GM23338 (cell line): ENCODE measurements around the gene CEP170B. TPM values are rescaled to one million over a fixed set of nuclear protein-coding genes. Genes with fewer than 3 reads are reported as not detected.

ENCODE experiments used
- ATAC-seq: fragments of 200-7000 bp; cut with Tn5 transposase; 3 replicates; pipeline ENCODE4 v1.9.1; 2020
- DNase-seq: peaks from one replicate; pipeline ENCODE4 v3.0.0-alpha.2; 2015; ENCODE audit warnings: low spot score
- H2AFZ ChIP-seq: fragments of 200-600 bp; sonication (generic); 2 replicates; pipeline ENCODE4 v1.8.0; 2016; ENCODE audit warnings: antibody characterized with exemption, mild to moderate bottlenecking, moderate library complexity
- H3F3A ChIP-seq: fragments of 200-600 bp; sonication (generic); replicated peaks from 2 replicates; pipeline ENCODE4 v1.8.0; 2017; ENCODE audit warnings: antibody characterized with exemption, mixed run types, low read depth
- H3K27ac ChIP-seq: fragments of 200-600 bp; sonication (generic); 2 replicates; pipeline ENCODE4 v1.6.1; 2016; ENCODE audit warnings: low read depth
- H3K27me3 ChIP-seq: fragments of 200-600 bp; sonication (generic); 2 replicates; pipeline ENCODE4 v1.8.0; 2016; ENCODE audit warnings: mild to moderate bottlenecking, mixed run types, moderate library complexity; ENCODE audit not compliant: insufficient read depth
- H3K36me3 ChIP-seq: fragments of 200-600 bp; sonication (generic); 2 replicates; pipeline ENCODE4 v1.8.0; 2016; ENCODE audit warnings: mild to moderate bottlenecking; ENCODE audit not compliant: insufficient read depth
- H3K4me1 ChIP-seq: fragments of 200-600 bp; sonication (generic); 2 replicates; pipeline ENCODE4 v1.8.0; 2016; ENCODE audit warnings: mild to moderate bottlenecking, moderate library complexity; ENCODE audit not compliant: insufficient read depth
- H3K4me2 ChIP-seq: fragments of 200-600 bp; sonication (generic); 2 replicates; pipeline ENCODE4 v1.7.1; 2017; ENCODE audit warnings: mixed run types
- H3K4me3 ChIP-seq: fragments of 200-600 bp; sonication (generic); 2 replicates; pipeline ENCODE4 v1.6.1; 2016; ENCODE audit warnings: mixed run types
- H3K79me2 ChIP-seq: fragments of 200-600 bp; sonication (generic); replicated peaks from 2 replicates; pipeline ENCODE4 v1.8.0; 2017; ENCODE audit warnings: mild to moderate bottlenecking; ENCODE audit not compliant: insufficient read depth
- H3K9me2 ChIP-seq: fragments of 200-600 bp; sonication (generic); 2 replicates; pipeline ENCODE4 v1.8.0; 2017; ENCODE audit not compliant: insufficient read depth
- H4K20me1 ChIP-seq: fragments of 200-600 bp; sonication (generic); replicated peaks from 2 replicates; pipeline ENCODE4 v1.8.0; 2017; ENCODE audit warnings: mild to moderate bottlenecking; ENCODE audit not compliant: insufficient read depth
- H3K27ac Mint-ChIP-seq: 2 replicates; pipeline ENCODE4 v1.8.0; 2020; ENCODE audit warnings: inconsistent platforms, mild to moderate bottlenecking, moderate library complexity, mixed read lengths
- H3K27me3 Mint-ChIP-seq: 3 replicates; pipeline ENCODE4 v1.8.0; 2022; ENCODE audit warnings: low read depth, mild to moderate bottlenecking, moderate library complexity, mixed read lengths, inconsistent platforms; ENCODE audit not compliant: insufficient read depth, poor library complexity
- H3K36me3 Mint-ChIP-seq: 3 replicates; pipeline ENCODE4 v1.8.0; 2021; ENCODE audit warnings: low read depth, mild to moderate bottlenecking, inconsistent platforms, moderate library complexity, mixed read lengths
- H3K4me1 Mint-ChIP-seq: 3 replicates; pipeline ENCODE4 v1.8.0; 2020; ENCODE audit warnings: mild to moderate bottlenecking, inconsistent platforms, mixed read lengths
- H3K4me3 Mint-ChIP-seq: 3 replicates; pipeline ENCODE4 v1.8.0; 2021; ENCODE audit warnings: moderate library complexity, mild to moderate bottlenecking, inconsistent platforms, mixed read lengths
- H3K9me3 Mint-ChIP-seq: 3 replicates; pipeline ENCODE4 v1.8.0; 2020; ENCODE audit warnings: moderate library complexity, mild to moderate bottlenecking, inconsistent platforms, mixed read lengths
- CREB1 ChIP-seq: fragments of 250-450 bp; sonication (Bioruptor Pico); IDR thresholded peaks from 2 replicates; pipeline ENCODE4 v1.5.0; 2020; ENCODE audit warnings: low read depth, mild to moderate bottlenecking, moderate library complexity
- CTCF ChIP-seq, 2 experiments: fragments of 200-600 bp in 1 of 2; sonication (generic) in 1 of 2; conservative IDR thresholded peaks; 2 replicates each; pipeline versions ENCODE4 v1.5.1 to v1.6.1; 2016 to 2017; ENCODE audit warnings: antibody characterized with exemption in 2 of 2, low read depth in 2 of 2, mild to moderate bottlenecking in 2 of 2, moderate library complexity in 1 of 2
- ETS1 ChIP-seq: IDR thresholded peaks from 2 replicates; pipeline ENCODE4 v1.6.1; 2016; ENCODE audit warnings: antibody characterized with exemption
- EZH2phosphoT487 ChIP-seq: fragments of 200-600 bp; sonication (generic); IDR thresholded peaks from one replicate; pipeline ENCODE4 v1.8.1; 2018; ENCODE audit warnings: antibody characterized with exemption; ENCODE audit not compliant: unreplicated experiment
- NANOG ChIP-seq: IDR thresholded peaks from 2 replicates; pipeline ENCODE4 v1.6.1; 2016; ENCODE audit warnings: antibody characterized with exemption, borderline replicate concordance
- POLR2AphosphoS5 ChIP-seq: IDR thresholded peaks from 2 replicates; pipeline ENCODE4 v1.6.1; 2016; ENCODE audit warnings: antibody characterized with exemption, low read depth
- REST ChIP-seq: IDR thresholded peaks from one replicate; pipeline ENCODE4 v1.6.1; 2018; ENCODE audit warnings: antibody characterized with exemption; ENCODE audit not compliant: unreplicated experiment
- STAT1 ChIP-seq: IDR thresholded peaks from one replicate; pipeline ENCODE4 v1.6.1; 2016; ENCODE audit warnings: antibody characterized with exemption; ENCODE audit not compliant: unreplicated experiment
- ZNF114 ChIP-seq: fragments of 250-450 bp; sonication (Bioruptor Pico); IDR thresholded peaks from 2 replicates; pipeline ENCODE4 v1.5.0; 2020; ENCODE audit warnings: mild to moderate bottlenecking, moderate library complexity
- ZNF331 ChIP-seq: fragments of 250-450 bp; sonication (Bioruptor Pico); IDR thresholded peaks from 2 replicates; pipeline ENCODE4 v1.5.0; 2020; ENCODE audit warnings: low read depth, mild to moderate bottlenecking, moderate library complexity
- ZNF462 ChIP-seq: fragments of 250-450 bp; sonication (Bioruptor Pico); IDR thresholded peaks from 2 replicates; pipeline ENCODE4 v1.5.0; 2020; ENCODE audit warnings: mild to moderate bottlenecking, moderate library complexity
- polyA plus RNA-seq: library from polyadenylated mRNA; unstranded; fragments of >200 nt; fragmentation: Nextera tagmentation; extraction: Ambion mirVana; gene quantifications from 2 replicates; pipeline ENCODE4 v1.2.1, GENCODE V29; 2016
- total RNA-seq: library from RNA; depleted of rRNA; stranded (reverse); fragments of >200 nt; shearing (Covaris generic); gene quantifications from 2 replicates; pipeline ENCODE4 v1.2.3, GENCODE V29; 2014

Gene CEP170B
- total and polyA plus RNA-seq, 2 experiments from 2014 or later = 4.6 to 37.1 TPM

- peak overlapping the region; percentile 84; the same call in 1 of the 2 replicates for H3K27ac Mint-ChIP-seq
- peaks cover 28% of the 10 kb centered on the region for H3K4me1 Mint-ChIP-seq
- H3K27me3 Mint-ChIP-seq = peaks cover 20% of the 10 kb centered on the region
- DNase-seq (no peak), ATAC-seq (no peak)
- Histone ChIP-seq H3F3A (no peaks in the 10 kb centered on the region; the same call in 1 of the 2 replicates), H3K79me2 (peaks cover 29% of the 10 kb centered on the region), H3K27ac (no peak overlapping the region), H2AFZ (no peak overlapping the region), H3K9me2 (no peaks in the 10 kb centered on the region), H3K4me2 (no peak overlapping the region), H3K36me3 (no peaks in the 10 kb centered on the region), H4K20me1 (peaks cover 11% of the 10 kb centered on the region; the same call in 1 of the 2 replicates), H3K4me1 (no peaks in the 10 kb centered on the region; the same call in 1 of the 2 replicates), H3K27me3 (no peaks in the 10 kb centered on the region), H3K4me3 (no peak overlapping the region)
- H3K36me3 Mint-ChIP-seq = no peaks in the 10 kb centered on the region; the same call in 2 of the 3 replicates
- H3K9me3 Mint-ChIP-seq = no peaks in the 10 kb centered on the region
- no peak overlapping the region; the same call in 2 of the 3 replicates for H3K4me3 Mint-ChIP-seq
- no peak for TF ChIP-seq CREB1
- TF ChIP-seq POLR2AphosphoS5 = no peak
- TF ChIP-seq EZH2phosphoT487 = no peak
- no peak for TF ChIP-seq STAT1
- TF ChIP-seq ZNF114 (CRISPR knock-in tag) = no peak
- TF ChIP-seq ETS1 = no peak
- no peak for TF ChIP-seq NANOG
- no peak for TF ChIP-seq ZNF462 (CRISPR knock-in tag)
- no peak for TF ChIP-seq REST
- no peak for TF ChIP-seq ZNF331
- TF ChIP-seq CTCF (conservative IDR thresholded peaks at IDR 0.05; ENCODE audit: low read depth in 2 of 2) = no peak
These were observed 6.8 kb downstream of the CEP170B start for GRCh38 chr14:104871656-104872468.
